Osteoblast (primary cell): ENCODE measurements around the gene BCKDHB. TPM values are rescaled to one million over a fixed set of nuclear protein-coding genes. Genes with fewer than 3 reads are reported as not detected.

ENCODE experiments used
- DNase-seq: peaks from one replicate; pipeline ENCODE4 v3.0.0; 2011; ENCODE audit warnings: low spot score, mixed read lengths; ENCODE audit not compliant: insufficient read length; ENCODE audit errors: missing footprints
- H2AFZ ChIP-seq: 2 replicates; pipeline ENCODE4 v1.6.0; 2011; ENCODE audit warnings: mild to moderate bottlenecking, low read length
- H3K27ac ChIP-seq: 2 replicates; pipeline ENCODE4 v1.5.1; 2011; ENCODE audit warnings: mild to moderate bottlenecking, low read depth, low read length, moderate library complexity
- H3K27me3 ChIP-seq: 2 replicates; pipeline ENCODE4 v1.6.0; 2012; ENCODE audit warnings: mild to moderate bottlenecking, control low read depth, inconsistent platforms, low read length, moderate library complexity; ENCODE audit not compliant: insufficient read depth
- H3K36me3 ChIP-seq: 2 replicates; pipeline ENCODE4 v1.5.1; 2011; ENCODE audit warnings: mild to moderate bottlenecking, low read length, control low read depth, moderate library complexity; ENCODE audit not compliant: insufficient read depth
- H3K4me1 ChIP-seq: 2 replicates; pipeline ENCODE4 v1.5.1; 2011; ENCODE audit warnings: mild to moderate bottlenecking, low read length, control low read depth, moderate library complexity; ENCODE audit not compliant: insufficient read depth
- H3K4me2 ChIP-seq: 2 replicates; pipeline ENCODE4 v1.6.0; 2011; ENCODE audit warnings: mild to moderate bottlenecking, low read length; ENCODE audit not compliant: insufficient read depth
- H3K4me3 ChIP-seq: fragments of 200-600 bp; sonication (generic); 3 replicates; pipeline ENCODE4 v1.5.1; 2012; ENCODE audit warnings: mild to moderate bottlenecking, low read length, inconsistent platforms; ENCODE audit not compliant: insufficient read depth
- H3K79me2 ChIP-seq: 2 replicates; pipeline ENCODE4 v1.6.0; 2012; ENCODE audit warnings: mild to moderate bottlenecking, low read length, control low read depth, inconsistent platforms; ENCODE audit not compliant: insufficient read depth
- H3K9me3 ChIP-seq: 2 replicates; pipeline ENCODE4 v1.5.1; 2011; ENCODE audit warnings: low read depth, low read length, control low read depth
- H4K20me1 ChIP-seq: 2 replicates; pipeline ENCODE4 v1.6.0; 2012; ENCODE audit warnings: mild to moderate bottlenecking, low read length, control low read depth; ENCODE audit not compliant: insufficient read depth
- total RNA-seq: library from RNA; depleted of rRNA; stranded (reverse); fragments of >200 nt; gene quantifications from 2 replicates; pipeline ENCODE4 v1.2.3, GENCODE V29; 2012
- TF ChIP-seq, protein P1 (sequence below): IDR thresholded peaks from 2 replicates; pipeline ENCODE4 v1.5.1; 2011; ENCODE audit warnings: mild to moderate bottlenecking, low read depth, low read length, moderate library complexity; ENCODE audit errors: extremely low read depth

The BCKDHB gene
- total RNA-seq, 1 donor: 18.8 TPM

DNA sequence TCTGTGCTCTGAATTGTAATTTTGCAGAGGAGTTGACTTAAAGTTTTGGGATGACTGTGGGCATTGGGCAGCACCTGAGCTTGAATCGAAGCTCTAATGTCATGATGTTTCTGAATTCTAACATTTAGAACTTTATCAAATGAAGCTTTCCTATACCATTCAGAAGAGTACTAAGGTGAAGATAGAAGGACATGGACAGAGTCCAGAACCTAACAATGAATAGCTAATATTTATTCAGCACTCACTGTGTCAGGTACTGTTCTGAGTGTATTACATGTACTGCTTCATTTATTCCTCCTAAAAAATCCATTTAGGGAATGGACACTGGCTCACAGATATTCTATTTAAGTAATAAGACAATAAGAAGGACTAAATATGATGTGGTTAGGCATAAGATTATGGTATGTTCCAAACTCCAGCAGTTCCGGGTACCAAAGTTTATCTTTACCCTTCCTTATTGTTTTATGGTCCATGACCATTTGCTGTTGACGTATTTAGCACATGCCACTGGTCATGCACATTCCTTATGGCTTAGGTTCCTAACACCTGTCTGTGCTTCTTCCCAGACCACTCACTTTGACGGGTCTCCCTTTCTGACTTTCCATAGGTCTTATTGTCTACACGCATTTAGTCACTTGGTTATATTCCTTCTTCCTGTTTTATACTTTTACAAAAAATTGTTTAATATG, 20.3 kb downstream of the BCKDHB start:
- Histone ChIP-seq H3K4me1 (peaks cover 10% of the 10 kb centered on the region), H3K27ac (no peak overlapping the region), H3K4me2 (no peak overlapping the region), H3K4me3 (no peak overlapping the region), H4K20me1 (no peaks in the 10 kb centered on the region), H3K9me3 (no peaks in the 10 kb centered on the region), H2AFZ (no peak overlapping the region), H3K36me3 (no peaks in the 10 kb centered on the region), H3K27me3 (no peaks in the 10 kb centered on the region), H3K79me2 (peaks cover 3% of the 10 kb centered on the region)
- TF ChIP-seq, protein P1, sequence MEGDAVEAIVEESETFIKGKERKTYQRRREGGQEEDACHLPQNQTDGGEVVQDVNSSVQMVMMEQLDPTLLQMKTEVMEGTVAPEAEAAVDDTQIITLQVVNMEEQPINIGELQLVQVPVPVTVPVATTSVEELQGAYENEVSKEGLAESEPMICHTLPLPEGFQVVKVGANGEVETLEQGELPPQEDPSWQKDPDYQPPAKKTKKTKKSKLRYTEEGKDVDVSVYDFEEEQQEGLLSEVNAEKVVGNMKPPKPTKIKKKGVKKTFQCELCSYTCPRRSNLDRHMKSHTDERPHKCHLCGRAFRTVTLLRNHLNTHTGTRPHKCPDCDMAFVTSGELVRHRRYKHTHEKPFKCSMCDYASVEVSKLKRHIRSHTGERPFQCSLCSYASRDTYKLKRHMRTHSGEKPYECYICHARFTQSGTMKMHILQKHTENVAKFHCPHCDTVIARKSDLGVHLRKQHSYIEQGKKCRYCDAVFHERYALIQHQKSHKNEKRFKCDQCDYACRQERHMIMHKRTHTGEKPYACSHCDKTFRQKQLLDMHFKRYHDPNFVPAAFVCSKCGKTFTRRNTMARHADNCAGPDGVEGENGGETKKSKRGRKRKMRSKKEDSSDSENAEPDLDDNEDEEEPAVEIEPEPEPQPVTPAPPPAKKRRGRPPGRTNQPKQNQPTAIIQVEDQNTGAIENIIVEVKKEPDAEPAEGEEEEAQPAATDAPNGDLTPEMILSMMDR: no peak
- no peak for DNase-seq

GRCh38 chr6:80129485-80129884, 23.0 kb downstream of the BCKDHB start:
- Histone ChIP-seq H3K79me2 (peaks cover 3% of the 10 kb centered on the region), H3K27ac (no peak overlapping the region), H3K27me3 (no peaks in the 10 kb centered on the region), H2AFZ (no peak overlapping the region), H3K4me2 (no peak overlapping the region), H3K4me1 (peaks cover 10% of the 10 kb centered on the region), H4K20me1 (no peaks in the 10 kb centered on the region), H3K4me3 (no peak overlapping the region), H3K9me3 (no peaks in the 10 kb centered on the region), H3K36me3 (no peaks in the 10 kb centered on the region)
- DNase-seq: no peak
- TF ChIP-seq, protein P1: no peak

GRCh38 chr6:80133020-80133419, 26.5 kb downstream of the BCKDHB start:
- no peaks in the 10 kb centered on the region for H3K36me3 ChIP-seq
- DNase-seq: no peak
- H3K4me2 ChIP-seq: no peak overlapping the region
- no peak overlapping the region for H2AFZ ChIP-seq
- H3K4me3 ChIP-seq: no peak overlapping the region
- no peaks in the 10 kb centered on the region for H3K9me3 ChIP-seq
- TF ChIP-seq, protein P1: peak; percentile 63
- no peaks in the 10 kb centered on the region for H3K27me3 ChIP-seq
- no peaks in the 10 kb centered on the region for H3K79me2 ChIP-seq
- H3K27ac ChIP-seq: no peak overlapping the region
- H3K4me1 ChIP-seq: peaks cover 8% of the 10 kb centered on the region
- no peaks in the 10 kb centered on the region for H4K20me1 ChIP-seq

DNA sequence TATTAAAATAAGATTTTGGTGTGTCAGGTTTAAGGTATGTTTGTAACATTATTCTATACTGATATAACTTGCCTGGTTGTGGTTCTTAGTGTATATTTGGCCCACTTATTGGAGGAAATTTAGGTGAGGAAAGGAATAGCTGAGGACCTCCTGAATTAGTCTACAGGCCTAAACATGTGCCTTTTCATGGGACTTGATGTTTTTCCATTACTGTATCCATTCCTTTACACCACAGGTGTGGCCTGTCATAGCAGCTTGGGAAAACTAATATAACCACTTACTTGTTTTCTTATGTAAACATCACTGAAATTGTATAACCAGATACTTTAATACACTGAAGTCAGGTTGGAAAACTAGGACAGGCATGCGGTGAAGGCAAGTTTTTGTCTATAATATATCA, 27.6 kb downstream of the BCKDHB start:
- H2AFZ ChIP-seq: no peak overlapping the region
- H3K27me3 ChIP-seq: no peaks in the 10 kb centered on the region
- no peaks in the 10 kb centered on the region for H3K4me1 ChIP-seq
- no peak overlapping the region for H3K4me3 ChIP-seq
- H3K4me2 ChIP-seq: no peak overlapping the region
- no peaks in the 10 kb centered on the region for H3K9me3 ChIP-seq
- no peaks in the 10 kb centered on the region for H3K79me2 ChIP-seq
- H3K36me3 ChIP-seq: no peaks in the 10 kb centered on the region
- H4K20me1 ChIP-seq: no peaks in the 10 kb centered on the region
- TF ChIP-seq, protein P1: no peak
- no peak for DNase-seq
- no peak overlapping the region for H3K27ac ChIP-seq
